NB4 (cell line): ENCODE measurements around the gene TSPAN31.

Experiments used
- CTCF ChIP-seq: IDR thresholded peaks from one replicate; pipeline ENCODE4 v1.5.1; 2012; ENCODE audit warnings: low read depth, low read length
- MAX ChIP-seq: IDR thresholded peaks from 2 replicates; pipeline ENCODE4 v1.6.1; 2011; ENCODE audit warnings: low read depth, low read length
- MYC ChIP-seq: IDR thresholded peaks from 2 replicates; pipeline ENCODE4 v1.6.1; 2011; ENCODE audit warnings: low read depth, low read length
- POLR2A ChIP-seq: IDR thresholded peaks from 2 replicates; pipeline ENCODE4 v1.6.1; 2011; ENCODE audit warnings: mild to moderate bottlenecking; ENCODE audit not compliant: insufficient read length; ENCODE audit errors: extremely low read depth

- no peak for TF ChIP-seq MAX
- TF ChIP-seq CTCF, result no peak
- no peak for TF ChIP-seq POLR2A
- no peak for TF ChIP-seq MYC
These were observed 23.0 kb downstream of the TSPAN31 start for GRCh38 chr12:57767876-57768275.
